ENCODE results near the gene ADRA2B. TPM values are rescaled to one million over a fixed set of nuclear protein-coding genes. Genes with fewer than 3 reads are reported as not detected.
"Not testable (repeated sequence)": the region's sequence is repeated elsewhere in the genome, so short reads cannot be mapped to it uniquely, and the experiment has no call there.

ADRA2B gene
- polyA plus RNA-seq, 3 donors: 1.6 TPM; not detected in 2

GRCh38 chr2:96141624-96141967 lies 25.2 kb upstream of the ADRA2B start:
- H3K79me2 ChIP-seq (ENCODE audit: insufficient read depth, low read length); H2AFZ ChIP-seq (ENCODE audit: insufficient read depth, low read depth, low read length, poor library complexity, severe bottlenecking); DNase-seq; H3K9ac ChIP-seq (ENCODE audit: insufficient read depth, low read length, poor library complexity, severe bottlenecking); H3K9me3 ChIP-seq (replicated peaks in 1 of 2; ENCODE audit: control insufficient read depth in 1 of 2, insufficient read depth in 1 of 2, low read length in 2 of 2); H3K27ac ChIP-seq (ENCODE audit: low read depth in 1 of 2, low read length in 2 of 2); H3K9me3 Mint-ChIP-seq; H3K4me2 ChIP-seq (replicated peaks; ENCODE audit: extremely low read depth, low read length, poor library complexity, severe bottlenecking); H3K4me3 ChIP-seq (replicated peaks in 1 of 3; ENCODE audit: low read depth in 2 of 3, low read length in 3 of 3); H3K27me3 Mint-ChIP-seq (ENCODE audit: low read depth in 3 of 3); H3K27me3 ChIP-seq (ENCODE audit: control insufficient read depth in 2 of 2, insufficient read depth in 2 of 2, low read length in 2 of 2); H3K4me3 Mint-ChIP-seq; H3K36me3 ChIP-seq (replicated peaks in 1 of 2; ENCODE audit: control insufficient read depth in 1 of 2, insufficient read depth in 2 of 2, low read length in 2 of 2); H3K27ac Mint-ChIP-seq: not testable (repeated sequence)
- Mint-ChIP-seq H3K4me1 (peaks cover 32% of the 10 kb centered on the region), H3K36me3 (peaks cover 9 to 12% of the 10 kb centered on the region in 2 donors)
- H3K4me1 ChIP-seq (ENCODE audit: control insufficient read depth in 1 of 2, insufficient read depth in 2 of 2, low read length in 2 of 2): peaks cover 23 to 32% of the 10 kb centered on the region in 2 donors
- no CpG with 5 or more reads among the region's 5 CpGs for WGBS (ENCODE audit: insufficient coverage)
- intact Hi-C loops (cut with micrococcal nuclease): loop anchor here (10.0 kb wide), 2 partner anchors 123 to 393 kb away; partner anchors contain the start of genes ARID5A (in 2 of the 2), CIAO1 (in 1 of the 2) and TMEM127 (in 1 of the 2)
- H4K20me1 ChIP-seq (ENCODE audit: insufficient read depth, low read length): peaks cover 33% of the 10 kb centered on the region

- Histone ChIP-seq H4K20me1 (ENCODE audit: insufficient read depth, low read length) (peaks cover 33% of the 10 kb centered on the region), H2AFZ (ENCODE audit: insufficient read depth, low read depth, low read length, poor library complexity, severe bottlenecking) (no peak overlapping the region), H3K9ac (ENCODE audit: insufficient read depth, low read length, poor library complexity, severe bottlenecking) (no peak overlapping the region), H3K36me3 (replicated peaks in 1 of 2; ENCODE audit: control insufficient read depth in 1 of 2, insufficient read depth in 2 of 2, low read length in 2 of 2) (no peaks in the 10 kb centered on the region), H3K9me3 (replicated peaks in 1 of 2; ENCODE audit: control insufficient read depth in 1 of 2, insufficient read depth in 1 of 2, low read length in 2 of 2) (no peaks in the 10 kb centered on the region), H3K4me1 (ENCODE audit: control insufficient read depth in 1 of 2, insufficient read depth in 2 of 2, low read length in 2 of 2) (peaks cover 18 to 27% of the 10 kb centered on the region in 2 donors), H3K27ac (ENCODE audit: low read depth in 1 of 2, low read length in 2 of 2) (no peak overlapping the region), H3K4me3 (replicated peaks in 1 of 3; ENCODE audit: low read depth in 2 of 3, low read length in 3 of 3) (no peak overlapping the region), H3K27me3 (ENCODE audit: control insufficient read depth in 2 of 2, insufficient read depth in 2 of 2, low read length in 2 of 2) (no peaks in the 10 kb centered on the region), H3K4me2 (replicated peaks; ENCODE audit: extremely low read depth, low read length, poor library complexity, severe bottlenecking) (no peak overlapping the region), H3K79me2 (ENCODE audit: insufficient read depth, low read length) (peaks cover 7% of the 10 kb centered on the region)
- H3K4me1 Mint-ChIP-seq: peaks cover 28% of the 10 kb centered on the region
- peaks cover 0 to 3% (median 0%) of the 10 kb centered on the region in 7 donors for H3K9me3 Mint-ChIP-seq
- peaks cover 0 to 10% (median 3%) of the 10 kb centered on the region in 3 donors for H3K27me3 Mint-ChIP-seq (ENCODE audit: low read depth in 3 of 3)
- no peak overlapping the region for H3K4me3 Mint-ChIP-seq
- intact Hi-C loops (cut with micrococcal nuclease): loop anchor here (10.0 kb wide), 2 partner anchors 124 to 394 kb away; partner anchors contain the start of genes ARID5A (in 2 of the 2), CIAO1 (in 1 of the 2) and TMEM127 (in 1 of the 2)
- WGBS (ENCODE audit: insufficient coverage): 82% methylated on average over 9 of the region's 13 CpGs
- H3K27ac Mint-ChIP-seq: peak overlapping the region in 1 of 7 donors; percentile 46
- peak in 1 of 3 donors; percentile 27 for DNase-seq
- TF ChIP-seq CTCF (IDR thresholded peaks at IDR 0.05): no peak
- H3K36me3 Mint-ChIP-seq: peaks cover 9 to 12% of the 10 kb centered on the region in 2 donors
These were observed 24.7 kb upstream of the ADRA2B start for GRCh38 chr2:96140941-96141623.

Measured in CD14-positive monocyte (primary cell).